ENCODE data around the gene RASGRP3.
"Not testable (repeated sequence)": the region's sequence is repeated elsewhere in the genome, so short reads cannot be mapped to it uniquely, and the experiment has no call there.

The RASGRP3 gene

GRCh38 chr2:33457556-33458247 lies 18.7 kb upstream of the RASGRP3 start:
- no peak overlapping the region for H3K27ac ChIP-seq
- TF ChIP-seq CTCF (IDR thresholded peaks at IDR 0.05) (no peak), ZFX (IDR thresholded peaks at IDR 0.05; ENCODE audit: borderline replicate concordance) (no peak)

- no peak overlapping the region for H3K27ac ChIP-seq
- TF ChIP-seq ZFX (IDR thresholded peaks at IDR 0.05; ENCODE audit: borderline replicate concordance) = no peak
- TF ChIP-seq CTCF (IDR thresholded peaks at IDR 0.05) = no peak
Measured at GRCh38 chr2:33458248-33458819, 18.1 kb upstream of the RASGRP3 start.

- no peak overlapping the region for H3K27ac ChIP-seq
- TF ChIP-seq ZFX (IDR thresholded peaks at IDR 0.05; ENCODE audit: borderline replicate concordance) (no peak), CTCF (IDR thresholded peaks at IDR 0.05) (no peak)
Measured at GRCh38 chr2:33459745-33460144, 16.7 kb upstream of the RASGRP3 start.

- H3K27ac ChIP-seq = not testable (repeated sequence)
Measured at GRCh38 chr2:33462512-33462911, 13.9 kb upstream of the RASGRP3 start.

- H3K27ac ChIP-seq = no peak overlapping the region
- no peak for TF ChIP-seq ZFX (IDR thresholded peaks at IDR 0.05; ENCODE audit: borderline replicate concordance)
- TF ChIP-seq CTCF (IDR thresholded peaks at IDR 0.05) = no peak
Measured at GRCh38 chr2:33467413-33467812, 9.0 kb upstream of the RASGRP3 start.

GRCh38 chr2:33469238-33469637 lies 7.2 kb upstream of the RASGRP3 start:
- H3K27ac ChIP-seq = no peak overlapping the region
- TF ChIP-seq CTCF (IDR thresholded peaks at IDR 0.05) (no peak), ZFX (IDR thresholded peaks at IDR 0.05; ENCODE audit: borderline replicate concordance) (no peak)

- TF ChIP-seq CTCF (IDR thresholded peaks at IDR 0.05) (peak; percentile 88), ZFX (IDR thresholded peaks at IDR 0.05; ENCODE audit: borderline replicate concordance) (no peak)
- peak overlapping the region; percentile 31; the same call in 1 of the 2 replicates for H3K27ac ChIP-seq
Measured at GRCh38 chr2:33475224-33476130, 972 bp upstream of the RASGRP3 start.
